ENCODE results near the gene PDE7B.

GRCh38 chr6:135935941-135936601, 84.6 kb downstream of the PDE7B start:
- TF ChIP-seq, protein P1, sequence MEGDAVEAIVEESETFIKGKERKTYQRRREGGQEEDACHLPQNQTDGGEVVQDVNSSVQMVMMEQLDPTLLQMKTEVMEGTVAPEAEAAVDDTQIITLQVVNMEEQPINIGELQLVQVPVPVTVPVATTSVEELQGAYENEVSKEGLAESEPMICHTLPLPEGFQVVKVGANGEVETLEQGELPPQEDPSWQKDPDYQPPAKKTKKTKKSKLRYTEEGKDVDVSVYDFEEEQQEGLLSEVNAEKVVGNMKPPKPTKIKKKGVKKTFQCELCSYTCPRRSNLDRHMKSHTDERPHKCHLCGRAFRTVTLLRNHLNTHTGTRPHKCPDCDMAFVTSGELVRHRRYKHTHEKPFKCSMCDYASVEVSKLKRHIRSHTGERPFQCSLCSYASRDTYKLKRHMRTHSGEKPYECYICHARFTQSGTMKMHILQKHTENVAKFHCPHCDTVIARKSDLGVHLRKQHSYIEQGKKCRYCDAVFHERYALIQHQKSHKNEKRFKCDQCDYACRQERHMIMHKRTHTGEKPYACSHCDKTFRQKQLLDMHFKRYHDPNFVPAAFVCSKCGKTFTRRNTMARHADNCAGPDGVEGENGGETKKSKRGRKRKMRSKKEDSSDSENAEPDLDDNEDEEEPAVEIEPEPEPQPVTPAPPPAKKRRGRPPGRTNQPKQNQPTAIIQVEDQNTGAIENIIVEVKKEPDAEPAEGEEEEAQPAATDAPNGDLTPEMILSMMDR (IDR thresholded peaks at IDR 0.05; ENCODE audit: control extremely low read depth in 1 of 3, insufficient read depth in 1 of 3, low read depth in 1 of 3, low read length in 3 of 3): no peak
- TF ChIP-seq EZH2 (IDR thresholded peaks at IDR 0.05; ENCODE audit: low read depth, low read length, severe bottlenecking) (no peak), POLR2A (IDR thresholded peaks at IDR 0.05; ENCODE audit: control extremely low read depth in 1 of 2, low read depth in 2 of 2, low read length in 2 of 2) (no peak), SRF (IDR thresholded peaks at IDR 0.05; ENCODE audit: low read depth, low read length) (no peak), USF2 (IDR thresholded peaks at IDR 0.05; ENCODE audit: low read length) (no peak), JUND (IDR thresholded peaks at IDR 0.05; ENCODE audit: low read length) (no peak), HDAC6 (IDR thresholded peaks at IDR 0.05; ENCODE audit: low read depth, low read length) (no peak), PHF8 (conservative IDR thresholded peaks at IDR 0.05; ENCODE audit: low read depth, low read length) (no peak), EP300 (IDR thresholded peaks at IDR 0.05; ENCODE audit: borderline replicate concordance in 1 of 2, low read depth in 2 of 2, low read length in 2 of 2) (no peak), SP2 (IDR thresholded peaks at IDR 0.05; ENCODE audit: low read length) (no peak), TCF12 (IDR thresholded peaks at IDR 0.05; ENCODE audit: low read depth, low read length) (no peak), YY1 (IDR thresholded peaks at IDR 0.05; ENCODE audit: low read depth, low read length) (no peak), GTF2F1 (IDR thresholded peaks at IDR 0.05; ENCODE audit: borderline replicate concordance, low read depth, low read length) (no peak), BRCA1 (IDR thresholded peaks at IDR 0.05; ENCODE audit: low read depth, low read length) (no peak)

Measured in H1 (cell line).